ENCODE data around the gene LYRM2.

DNA sequence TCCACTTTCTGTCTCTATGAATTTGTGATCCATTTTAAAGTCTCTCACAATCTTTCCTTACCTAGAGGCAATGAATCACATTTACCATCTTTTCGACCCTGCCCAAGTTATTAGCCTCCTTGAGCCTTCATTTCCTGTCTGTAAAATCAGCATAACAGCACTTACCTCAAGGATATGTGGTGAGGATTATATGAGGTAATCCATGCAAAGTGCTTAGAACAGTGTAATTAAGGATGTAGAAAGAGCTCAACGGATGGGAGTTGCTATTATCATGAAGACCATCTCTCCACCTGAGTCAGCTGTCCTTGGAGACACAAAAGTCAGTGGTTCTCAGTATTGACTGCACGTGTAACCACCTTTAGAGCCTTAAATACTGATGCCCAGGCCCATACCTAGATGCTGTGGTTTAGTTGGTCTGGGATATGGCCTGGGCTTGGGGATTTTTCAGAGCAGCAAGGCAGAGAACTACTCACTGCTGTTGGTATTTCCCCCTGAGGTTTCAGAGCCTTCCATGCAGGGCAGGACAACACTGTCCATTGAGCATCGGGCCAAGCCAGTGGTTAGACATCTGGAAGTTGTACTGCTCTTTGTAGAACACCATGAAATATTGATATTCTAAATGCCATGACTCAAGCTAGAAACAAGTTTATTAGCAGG, 55.8 kb downstream of the LYRM2 start:
- TF ChIP-seq, protein P1, sequence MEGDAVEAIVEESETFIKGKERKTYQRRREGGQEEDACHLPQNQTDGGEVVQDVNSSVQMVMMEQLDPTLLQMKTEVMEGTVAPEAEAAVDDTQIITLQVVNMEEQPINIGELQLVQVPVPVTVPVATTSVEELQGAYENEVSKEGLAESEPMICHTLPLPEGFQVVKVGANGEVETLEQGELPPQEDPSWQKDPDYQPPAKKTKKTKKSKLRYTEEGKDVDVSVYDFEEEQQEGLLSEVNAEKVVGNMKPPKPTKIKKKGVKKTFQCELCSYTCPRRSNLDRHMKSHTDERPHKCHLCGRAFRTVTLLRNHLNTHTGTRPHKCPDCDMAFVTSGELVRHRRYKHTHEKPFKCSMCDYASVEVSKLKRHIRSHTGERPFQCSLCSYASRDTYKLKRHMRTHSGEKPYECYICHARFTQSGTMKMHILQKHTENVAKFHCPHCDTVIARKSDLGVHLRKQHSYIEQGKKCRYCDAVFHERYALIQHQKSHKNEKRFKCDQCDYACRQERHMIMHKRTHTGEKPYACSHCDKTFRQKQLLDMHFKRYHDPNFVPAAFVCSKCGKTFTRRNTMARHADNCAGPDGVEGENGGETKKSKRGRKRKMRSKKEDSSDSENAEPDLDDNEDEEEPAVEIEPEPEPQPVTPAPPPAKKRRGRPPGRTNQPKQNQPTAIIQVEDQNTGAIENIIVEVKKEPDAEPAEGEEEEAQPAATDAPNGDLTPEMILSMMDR (IDR thresholded peaks at IDR 0.05), result no peak
- TF ChIP-seq POLR2A (IDR thresholded peaks at IDR 0.05), result no peak

Measured in tibial nerve (tissue), 3 donors.